ENCODE data around the gene CRYBG1.
A peak's percentile ranks its signal among the peaks of the same experiment; 100 is the strongest.

The CRYBG1 gene

GRCh38 chr6:106421496-106421895, 61.0 kb downstream of the CRYBG1 start:
- no peak for DNase-seq (ENCODE audit: low read depth)

DNA sequence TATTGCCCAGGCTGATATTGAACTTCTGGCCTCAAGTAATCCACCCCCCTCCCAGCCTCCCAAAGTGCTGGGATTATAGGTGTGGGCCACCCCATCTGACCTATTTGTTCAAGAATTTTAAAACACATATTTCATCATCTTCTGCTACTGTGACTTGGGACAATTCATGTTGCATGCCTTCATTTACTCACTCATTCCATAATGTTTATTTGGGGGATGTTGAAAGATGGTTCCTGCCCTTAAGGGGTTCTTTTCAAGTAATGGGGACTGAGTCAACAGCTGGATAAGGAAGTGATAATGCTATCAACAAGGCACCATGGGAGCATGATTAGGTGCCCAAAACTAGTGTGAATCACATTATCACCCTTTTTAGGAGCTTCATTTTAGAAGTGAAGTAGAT, 62.0 kb downstream of the CRYBG1 start:
- no peak for DNase-seq (ENCODE audit: low read depth)

- no peak for DNase-seq (ENCODE audit: low read depth)
These were observed 64.9 kb downstream of the CRYBG1 start for GRCh38 chr6:106425382-106425781.

GRCh38 chr6:106426250-106426970, 65.9 kb downstream of the CRYBG1 start:
- no peak for DNase-seq (ENCODE audit: low read depth)

DNA sequence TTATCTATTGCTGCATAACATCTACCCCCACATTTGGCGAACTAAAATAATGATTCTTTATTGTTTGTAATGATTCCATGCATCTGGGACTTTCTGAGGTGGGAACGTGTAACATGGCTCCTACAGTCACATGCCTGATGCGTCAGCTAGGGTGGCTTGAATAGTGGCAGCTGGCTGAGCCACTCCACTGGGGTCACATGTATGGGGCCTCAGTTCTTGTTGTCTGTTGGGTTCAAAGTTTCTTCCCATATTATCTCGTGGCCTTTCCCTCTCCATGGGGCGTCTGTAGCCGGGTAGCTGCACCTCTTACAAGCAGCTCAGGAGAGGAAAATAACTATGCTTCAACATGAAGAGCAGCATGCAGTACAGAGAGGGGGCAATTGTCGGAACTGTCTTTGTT, 69.9 kb downstream of the CRYBG1 start:
- no peak for DNase-seq (ENCODE audit: low read depth)

- DNase-seq (ENCODE audit: low read depth): no peak
These were observed 70.9 kb downstream of the CRYBG1 start for GRCh38 chr6:106431405-106431804.

GRCh38 chr6:106431972-106432371, 71.5 kb downstream of the CRYBG1 start:
- no peak for DNase-seq (ENCODE audit: low read depth)

- DNase-seq (ENCODE audit: low read depth): no peak
These were observed 74.0 kb downstream of the CRYBG1 start for GRCh38 chr6:106434530-106434929.

- DNase-seq (ENCODE audit: low read depth): no peak
These were observed 78.9 kb downstream of the CRYBG1 start for GRCh38 chr6:106439459-106439858.

- no peak for DNase-seq (ENCODE audit: low read depth)
These were observed 80.0 kb downstream of the CRYBG1 start for GRCh38 chr6:106440546-106440945.

DNA sequence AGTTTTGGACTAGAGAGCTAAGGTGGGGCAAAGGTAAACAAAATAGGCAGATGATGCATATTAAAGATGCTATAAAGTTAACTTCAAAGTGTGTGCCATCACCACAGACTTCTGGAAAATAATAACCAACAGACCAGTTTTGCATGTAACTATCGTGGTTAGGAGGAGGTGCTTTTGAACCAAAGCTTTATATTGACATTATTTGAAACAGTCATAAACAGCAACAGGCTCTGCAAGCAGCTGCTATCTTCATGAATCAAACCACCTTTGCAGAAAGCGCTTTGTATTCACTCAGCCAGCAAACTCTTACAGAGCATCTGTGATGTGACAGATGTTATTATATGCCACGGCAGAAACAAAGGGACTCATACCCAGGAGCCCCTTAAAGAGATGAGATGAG, 81.9 kb downstream of the CRYBG1 start:
- DNase-seq (ENCODE audit: low read depth): no peak

- no peak for DNase-seq (ENCODE audit: low read depth)
These were observed 84.4 kb downstream of the CRYBG1 start for GRCh38 chr6:106444777-106445507.

DNA sequence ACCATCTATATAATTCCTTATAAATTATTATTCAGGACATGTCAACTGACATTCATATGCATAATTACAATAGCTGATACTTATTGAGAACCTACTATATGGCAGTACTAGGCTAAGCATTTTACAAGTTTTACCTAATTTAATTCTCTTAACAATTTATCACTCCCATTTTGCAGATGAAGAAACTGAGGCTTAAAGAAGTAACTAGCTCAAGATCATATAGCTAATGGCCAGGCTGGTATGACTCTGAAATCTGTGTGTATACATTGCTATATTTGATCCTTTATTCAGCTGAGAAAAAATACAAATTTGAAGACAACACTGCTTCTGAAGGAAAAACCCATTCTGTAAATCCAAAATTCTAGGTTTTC, 85.0 kb downstream of the CRYBG1 start:
- no peak for DNase-seq (ENCODE audit: low read depth)

DNA sequence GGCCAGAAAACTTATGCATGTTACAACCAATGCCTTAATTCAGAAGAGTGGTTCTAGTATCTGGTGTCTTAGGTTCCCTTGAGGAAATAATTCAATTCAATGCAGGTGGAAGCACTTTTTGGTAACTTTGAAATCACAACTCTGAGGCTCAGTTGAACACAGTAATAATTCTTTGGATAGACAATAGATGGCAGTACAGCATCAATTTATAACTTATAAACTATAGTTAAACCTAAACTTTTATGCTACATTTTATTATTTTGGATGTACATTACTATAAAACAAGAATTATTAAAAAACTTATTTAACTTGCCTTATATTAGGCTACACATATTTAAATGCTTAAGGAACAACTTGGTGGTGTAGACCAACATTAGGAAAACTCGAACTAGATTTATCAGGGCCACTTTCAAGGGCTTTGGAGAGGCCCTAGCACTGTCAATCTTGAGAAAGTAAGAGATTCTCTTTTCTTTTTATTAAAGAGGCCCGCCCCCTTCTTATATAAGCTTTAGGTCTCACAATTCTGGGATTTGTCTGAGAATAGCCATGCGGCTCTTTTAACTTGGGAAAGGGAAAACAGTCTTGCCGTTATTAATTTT, 85.9 kb downstream of the CRYBG1 start:
- no peak for DNase-seq (ENCODE audit: low read depth)

- DNase-seq (ENCODE audit: low read depth): no peak
These were observed 86.5 kb downstream of the CRYBG1 start for GRCh38 chr6:106446983-106447382.

GRCh38 chr6:106448000-106448426, 87.5 kb downstream of the CRYBG1 start:
- DNase-seq (ENCODE audit: low read depth): peak; percentile 3

GRCh38 chr6:106450653-106451052, 90.1 kb downstream of the CRYBG1 start:
- no peak for DNase-seq (ENCODE audit: low read depth)

- DNase-seq (ENCODE audit: low read depth): no peak
These were observed 90.9 kb downstream of the CRYBG1 start for GRCh38 chr6:106451439-106451838.

- DNase-seq (ENCODE audit: low read depth): no peak
These were observed 92.1 kb downstream of the CRYBG1 start for GRCh38 chr6:106452628-106453027.

- no peak for DNase-seq (ENCODE audit: low read depth)
These were observed 93.3 kb downstream of the CRYBG1 start for GRCh38 chr6:106453756-106454367.

- DNase-seq (ENCODE audit: low read depth): no peak
These were observed 96.2 kb downstream of the CRYBG1 start for GRCh38 chr6:106456756-106457155.

GRCh38 chr6:106458021-106458986, 97.8 kb downstream of the CRYBG1 start:
- no peak for DNase-seq (ENCODE audit: low read depth)

All from activated T-cell treated with anti-CD3 and anti-CD28 coated beads for 1 hour (primary cell).